Stimulated activated CD8-positive, alpha-beta memory T cell treated with anti-CD3 and anti-CD28 coated beads, Interleukin-2, amount 100 ng/mL, for 1 hour (primary cell): Measurements from ENCODE around the gene GRAMD2A.

Experiments used
- DNase-seq, 2 donors: peaks; one replicate each; pipeline ENCODE4 v3.0.0-alpha.2; 2020; ENCODE audit warnings: low read depth in 2 of 2

GRAMD2A gene

GRCh38 chr15:72168131-72168807, 29.3 kb downstream of the GRAMD2A start:
- no peak for DNase-seq

GRCh38 chr15:72167445-72167844, 30.1 kb downstream of the GRAMD2A start:
- DNase-seq = no peak

GRCh38 chr15:72166716-72167417, 30.7 kb downstream of the GRAMD2A start:
- no peak for DNase-seq

- DNase-seq = no peak
Measured at GRCh38 chr15:72163719-72164118, 33.9 kb downstream of the GRAMD2A start.

- DNase-seq = no peak
Measured at GRCh38 chr15:72162569-72162968, 35.0 kb downstream of the GRAMD2A start.

- DNase-seq = no peak
Measured at GRCh38 chr15:72161361-72162132, 36.0 kb downstream of the GRAMD2A start.

GRCh38 chr15:72160696-72161245, 36.8 kb downstream of the GRAMD2A start:
- no peak for DNase-seq

GRCh38 chr15:72156928-72157327, 40.7 kb downstream of the GRAMD2A start:
- no peak for DNase-seq

GRCh38 chr15:72155635-72156616, 41.7 kb downstream of the GRAMD2A start:
- DNase-seq = peak; percentile 58 to 70

- DNase-seq = no peak
Measured at GRCh38 chr15:72155003-72155621, 42.5 kb downstream of the GRAMD2A start.

GRCh38 chr15:72154316-72154715, 43.3 kb downstream of the GRAMD2A start:
- no peak for DNase-seq

GRCh38 chr15:72153269-72154000, 44.2 kb downstream of the GRAMD2A start:
- DNase-seq = no peak

- no peak for DNase-seq
Measured at GRCh38 chr15:72147418-72147817, 50.2 kb downstream of the GRAMD2A start.

- DNase-seq = no peak
Measured at GRCh38 chr15:72146934-72147333, 50.7 kb downstream of the GRAMD2A start.

- DNase-seq = no peak
Measured at GRCh38 chr15:72146221-72146620, 51.4 kb downstream of the GRAMD2A start.

GRCh38 chr15:72141171-72142084, 56.2 kb downstream of the GRAMD2A start:
- DNase-seq = no peak

- DNase-seq = no peak
Measured at GRCh38 chr15:72140088-72140487, 57.5 kb downstream of the GRAMD2A start.

- DNase-seq = no peak
Measured at GRCh38 chr15:72139667-72140066, 57.9 kb downstream of the GRAMD2A start.
